Activated naive CD4-positive, alpha-beta T cell treated with Interleukin-2 at 50 U/mL for 16 hours (primary cell): ENCODE data around the gene KRTAP4-8.
"Not testable (repeated sequence)": the region's sequence is repeated elsewhere in the genome, so short reads cannot be mapped to it uniquely, and the experiment has no call there.

ENCODE experiments used
- DNase-seq: peaks from one replicate; pipeline ENCODE4 v3.0.0-alpha.2; 2020

KRTAP4-8 gene

DNA sequence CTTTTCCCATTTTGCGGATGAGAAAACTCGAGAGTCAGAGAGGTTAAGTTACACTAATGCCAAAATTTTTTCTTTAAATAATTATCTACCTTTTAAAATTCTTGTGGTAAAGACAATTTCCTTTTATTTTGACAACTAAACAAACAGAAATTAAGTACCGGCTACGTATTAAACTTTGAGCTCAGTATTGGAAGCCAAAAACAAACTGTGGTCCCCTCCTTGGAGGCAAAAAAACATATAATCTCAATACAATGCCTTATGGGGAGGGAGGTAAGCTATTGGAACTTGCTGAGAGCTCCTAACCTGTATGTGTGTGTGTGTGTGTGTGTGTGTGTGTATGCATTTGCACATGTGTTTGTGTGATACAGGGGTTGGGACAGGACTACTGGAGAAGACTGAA lies 34.5 kb downstream of the KRTAP4-8 start:
- no peak for DNase-seq

DNA sequence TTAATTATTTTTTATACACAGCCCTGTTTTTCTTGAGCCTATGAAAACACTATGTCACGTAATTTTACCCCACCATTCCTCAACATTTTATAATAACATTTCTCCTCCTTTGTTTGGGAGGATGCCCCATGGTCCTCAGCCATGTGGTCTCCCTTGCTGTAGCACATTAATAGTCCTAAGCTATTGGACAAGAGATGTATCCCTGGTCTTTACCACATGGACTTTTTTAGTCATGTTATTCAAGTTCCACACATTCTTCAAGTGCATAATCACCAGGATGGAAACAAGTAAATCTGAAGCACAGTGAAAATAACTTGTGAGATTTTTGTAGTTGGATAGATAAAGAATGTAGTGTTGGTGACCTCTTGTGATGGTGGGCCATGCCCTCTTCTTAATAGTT lies 36.0 kb downstream of the KRTAP4-8 start:
- no peak for DNase-seq

DNA sequence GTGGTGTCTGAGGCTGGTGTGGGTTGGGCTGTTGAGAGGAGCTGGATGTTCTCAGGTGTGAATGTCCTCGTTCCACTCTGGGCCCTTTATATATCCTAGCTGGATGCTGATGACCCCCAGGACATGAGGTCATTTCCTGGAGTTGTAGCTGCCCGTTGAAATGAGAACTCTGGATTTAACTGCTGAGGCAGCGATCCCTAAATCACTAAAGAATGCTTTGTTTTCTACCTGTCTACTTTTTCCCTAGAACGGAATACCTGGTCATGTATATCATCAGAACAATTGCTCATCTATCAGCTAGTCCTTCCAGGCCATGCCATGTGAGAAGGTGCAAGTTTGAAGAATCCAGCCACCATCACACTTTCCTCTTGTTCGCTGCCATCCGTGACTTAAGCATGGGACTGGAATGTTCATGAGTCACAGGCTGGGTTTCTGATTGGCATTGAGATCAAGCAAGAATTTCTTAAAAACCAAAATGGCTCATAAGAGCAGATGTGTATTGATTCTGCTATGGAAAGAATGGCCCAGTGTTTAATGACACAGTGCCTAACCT lies 37.8 kb downstream of the KRTAP4-8 start, which contains the start of gene KRTAP2-3:
TSS of gene KRTAP2-3 (minus strand) at position 63 of the 553 bp plus-strand sequence. CDS start 64 bp downstream, outside the sequence.
- DNase-seq: no peak

DNA sequence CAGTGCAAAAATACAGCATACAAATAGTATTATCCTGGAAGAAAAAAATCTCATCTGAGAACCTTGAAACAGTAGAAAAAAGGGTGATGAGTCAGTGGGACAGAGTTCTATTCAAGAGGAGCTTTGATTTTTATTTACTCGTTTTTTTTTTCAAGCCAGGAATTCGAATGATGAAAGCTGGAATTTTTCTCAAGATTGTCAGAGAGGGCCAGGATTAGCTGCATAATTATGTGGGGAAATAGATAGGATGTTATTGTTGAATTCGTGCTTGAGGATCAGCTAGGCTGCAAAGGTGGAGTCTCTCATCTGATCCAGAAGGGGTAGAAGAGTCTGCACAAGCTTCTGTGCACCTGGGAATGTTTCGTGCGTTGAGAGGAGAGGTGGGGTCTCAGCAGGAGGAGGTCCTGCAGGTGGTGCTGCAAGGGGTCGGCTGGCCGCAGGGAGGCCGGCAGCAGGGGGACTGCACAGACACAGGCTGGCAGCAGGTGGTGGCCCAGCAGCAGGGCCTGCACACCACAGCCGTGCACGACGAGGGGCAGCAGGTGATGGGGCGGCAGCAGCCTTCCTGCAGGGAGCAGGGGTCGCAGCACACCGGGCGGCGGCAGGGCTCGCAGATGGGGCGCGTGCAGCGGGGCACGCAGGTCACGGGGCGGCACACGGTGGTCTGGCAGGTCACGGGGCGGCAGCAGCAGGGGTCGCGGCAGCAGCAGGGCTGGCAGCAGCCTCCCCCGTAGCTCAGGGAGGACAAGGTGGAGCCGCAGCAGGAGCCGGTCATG lies 38.5 kb downstream of the KRTAP4-8 start:
- DNase-seq: not testable (repeated sequence)

DNA sequence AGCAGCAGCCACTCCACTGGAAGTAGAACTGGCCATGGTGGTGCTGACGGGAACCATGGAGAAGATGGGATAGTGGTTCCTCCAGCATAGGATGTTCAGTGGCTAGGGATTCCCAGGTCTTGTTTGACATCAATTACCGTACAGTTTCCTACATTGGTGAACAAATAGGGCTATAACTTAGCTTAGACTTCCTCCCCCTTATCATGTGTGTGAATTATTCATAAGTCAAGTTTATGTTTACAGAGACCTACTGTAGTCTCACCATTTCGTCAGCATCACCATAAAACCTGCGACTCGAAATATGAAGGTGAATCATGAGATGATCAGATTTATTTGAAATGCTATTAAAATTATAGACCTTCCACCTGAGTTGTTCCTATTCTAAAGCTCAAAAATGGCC lies 39.2 kb downstream of the KRTAP4-8 start:
- no peak for DNase-seq

DNA sequence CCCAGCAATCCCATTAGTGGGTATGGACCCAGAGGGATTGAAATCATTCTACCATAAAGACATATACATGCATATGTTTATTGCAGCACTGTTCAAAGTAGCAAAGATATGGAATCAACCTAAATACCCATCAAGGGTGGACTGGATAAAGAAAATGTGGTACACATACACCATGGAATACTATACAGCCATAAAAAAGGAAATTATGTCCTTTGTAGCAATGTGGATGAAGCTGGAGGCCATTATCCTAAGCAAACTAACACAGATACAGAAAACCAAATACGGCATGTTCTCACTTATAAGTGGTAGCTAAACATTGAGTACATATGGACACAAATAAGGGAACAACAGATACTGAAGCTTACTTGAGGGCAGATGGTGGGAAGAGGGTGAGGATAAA lies 40.4 kb downstream of the KRTAP4-8 start:
- no peak for DNase-seq

DNA sequence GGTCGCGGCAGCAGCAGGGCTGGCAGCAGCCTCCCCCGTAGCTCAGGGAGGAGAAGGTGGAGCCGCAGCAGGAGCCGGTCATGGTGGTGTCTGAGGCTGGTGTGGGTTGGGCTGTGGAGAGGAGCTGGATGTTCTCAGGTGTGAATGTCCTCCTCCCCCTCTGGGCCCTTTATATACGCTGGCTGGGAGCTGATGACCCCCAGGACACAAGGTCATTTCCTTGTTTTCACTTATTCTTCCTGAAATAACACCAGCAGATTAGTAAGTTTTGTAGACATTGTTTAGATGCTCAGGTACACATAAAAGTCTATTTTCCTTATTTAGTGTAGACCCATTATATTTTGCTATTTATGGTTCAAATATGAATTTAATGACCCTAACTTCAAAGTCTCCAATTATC lies 42.8 kb downstream of the KRTAP4-8 start, which contains the start of gene KRTAP2-2:
TSS of gene KRTAP2-2 (minus strand) at position 101 of the 400 bp plus-strand sequence. CDS start at position 82, 19 bp downstream.
- not testable (repeated sequence) for DNase-seq

DNA sequence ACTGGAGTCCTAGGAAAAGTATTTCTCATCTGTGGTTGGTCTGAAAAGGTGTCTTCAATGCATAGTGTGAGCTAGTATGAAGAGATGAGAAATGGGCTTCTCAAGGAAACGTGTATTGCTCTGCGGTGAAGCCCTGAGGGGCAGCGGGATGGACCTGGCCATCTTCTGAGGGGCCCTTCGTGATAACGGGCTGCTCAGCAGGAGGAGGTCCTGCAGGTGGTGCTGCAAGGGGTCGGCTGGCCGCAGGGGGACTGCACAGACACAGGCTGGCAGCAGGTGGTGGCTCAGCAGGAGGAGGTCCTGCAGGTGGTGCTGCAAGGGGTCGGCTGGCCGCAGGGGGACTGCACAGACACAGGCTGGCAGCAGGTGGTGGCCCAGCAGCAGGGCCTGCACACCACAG lies 43.4 kb downstream of the KRTAP4-8 start:
- DNase-seq: not testable (repeated sequence)

DNA sequence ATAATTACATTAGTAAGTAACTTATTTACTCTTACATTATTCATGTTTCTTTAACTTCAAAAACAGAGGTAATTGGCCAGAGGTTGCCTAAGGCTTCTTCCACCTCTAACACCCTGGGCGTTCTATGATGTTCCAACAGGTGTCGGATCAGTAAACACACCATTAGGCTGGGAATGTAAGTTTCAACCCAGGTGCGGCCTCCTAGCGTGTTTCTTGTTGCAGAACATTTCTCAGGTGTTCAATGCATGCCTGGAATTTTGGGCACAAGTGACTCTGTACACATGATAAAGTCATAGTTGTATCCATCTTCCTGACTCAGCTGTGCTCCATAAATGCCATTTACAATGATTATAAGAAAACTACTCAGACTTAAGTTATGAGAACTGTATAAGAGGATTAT lies 43.9 kb downstream of the KRTAP4-8 start:
- no peak for DNase-seq

DNA sequence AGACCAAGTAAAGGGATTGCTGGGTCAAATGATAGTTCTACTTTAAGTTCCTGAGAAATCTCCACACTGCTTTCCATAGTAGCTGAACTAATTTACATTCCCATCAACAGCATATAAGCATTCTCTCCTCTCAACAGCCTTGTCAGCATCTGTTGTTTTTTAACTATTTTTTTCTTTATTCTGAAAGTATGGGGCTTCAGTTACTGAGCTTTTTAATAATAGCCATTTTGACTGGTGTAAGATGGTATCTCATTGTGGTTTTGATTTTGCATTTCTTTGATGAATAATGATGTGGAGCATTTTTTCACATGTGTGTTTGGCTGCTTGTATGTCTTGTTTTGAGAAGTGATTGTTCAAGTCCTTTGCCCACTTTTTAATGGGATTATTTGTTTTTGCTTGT lies 45.4 kb downstream of the KRTAP4-8 start:
- DNase-seq: no peak

DNA sequence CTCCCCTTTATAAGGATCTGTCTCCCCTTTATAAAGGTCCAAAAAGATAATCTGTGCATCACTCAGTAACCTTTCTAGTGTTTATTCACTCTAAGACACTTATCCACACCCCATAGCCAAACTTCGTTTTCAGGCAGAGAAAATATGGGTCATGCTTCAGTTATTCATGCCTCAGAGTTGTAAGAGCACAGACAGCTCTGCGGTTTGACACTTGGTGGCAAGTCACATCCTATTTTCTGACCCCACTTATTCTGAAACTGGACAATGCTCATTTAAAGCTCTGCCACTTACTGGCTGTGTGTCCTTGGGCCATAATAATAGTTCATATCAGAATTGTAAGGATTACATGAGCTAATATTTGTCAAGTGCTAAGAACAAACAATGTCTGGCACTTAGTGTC lies 48.8 kb downstream of the KRTAP4-8 start:
- no peak for DNase-seq

DNA sequence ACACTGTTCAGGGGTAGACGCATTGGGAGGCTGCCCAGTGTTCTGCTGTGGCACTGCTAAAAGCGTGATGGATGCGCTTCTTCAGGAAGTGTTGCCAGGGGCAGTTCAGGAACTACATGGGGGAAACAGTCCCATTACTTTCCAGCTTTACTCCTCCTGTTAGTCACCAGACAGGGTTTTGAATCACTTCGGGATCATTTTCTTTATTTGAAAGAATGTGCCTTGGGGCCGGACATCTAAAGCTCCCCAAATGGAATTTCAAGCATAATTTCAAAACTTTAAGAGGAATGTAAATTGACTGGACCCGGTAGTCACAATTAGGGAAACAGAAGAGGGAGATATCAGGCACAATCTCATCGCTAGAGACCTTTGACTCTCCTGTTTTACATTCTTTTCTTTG lies 49.5 kb downstream of the KRTAP4-8 start:
- DNase-seq: no peak
